ENCODE data around the gene TIGD3.
A peak's percentile ranks its signal among the peaks of the same experiment; 100 is the strongest.

DNA sequence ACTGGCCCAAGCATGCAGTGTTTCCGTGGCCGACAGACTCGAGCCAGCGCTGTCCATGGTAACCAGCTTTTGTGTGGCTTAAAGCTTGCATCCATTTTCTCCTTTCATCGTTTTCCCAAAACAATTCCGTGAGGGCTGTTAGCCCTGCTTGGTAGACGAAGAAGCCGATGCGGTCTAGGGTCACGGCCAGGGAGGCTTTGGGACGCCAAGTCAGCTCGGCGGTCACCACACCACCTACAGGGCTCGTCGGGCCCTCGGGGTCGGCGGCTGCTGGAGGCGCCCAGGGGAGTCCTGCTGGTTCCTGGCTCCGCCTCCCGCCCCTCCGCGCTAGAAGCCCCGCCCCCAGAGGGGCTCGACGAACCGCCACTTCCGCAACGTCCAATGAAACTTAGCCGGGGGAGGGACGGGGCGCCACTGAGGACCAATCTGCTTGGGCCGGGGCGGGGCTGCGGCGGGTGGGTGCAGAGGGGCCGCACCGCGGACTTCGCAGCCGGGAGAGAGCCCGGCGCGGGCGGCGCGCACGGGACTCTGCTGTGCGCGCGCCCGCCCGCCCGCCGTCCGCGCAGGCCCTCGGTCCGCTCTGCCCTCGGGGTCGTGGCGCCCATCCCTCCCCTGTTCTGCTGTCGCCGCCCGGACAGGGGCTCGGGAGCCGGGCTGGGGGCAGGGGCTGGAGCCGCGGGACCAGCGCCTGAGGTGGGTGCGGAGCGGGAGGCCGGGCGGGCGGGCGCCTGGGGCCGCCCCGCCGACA lies at the start of gene TIGD3:
- TF ChIP-seq POLR2A (IDR thresholded peaks at IDR 0.05; ENCODE audit: extremely low read depth, insufficient read length) (peak; percentile 50), MAX (IDR thresholded peaks at IDR 0.05; ENCODE audit: low read depth, low read length) (no peak; the same call in 1 of the 2 replicates)
- TF ChIP-seq, protein P1, sequence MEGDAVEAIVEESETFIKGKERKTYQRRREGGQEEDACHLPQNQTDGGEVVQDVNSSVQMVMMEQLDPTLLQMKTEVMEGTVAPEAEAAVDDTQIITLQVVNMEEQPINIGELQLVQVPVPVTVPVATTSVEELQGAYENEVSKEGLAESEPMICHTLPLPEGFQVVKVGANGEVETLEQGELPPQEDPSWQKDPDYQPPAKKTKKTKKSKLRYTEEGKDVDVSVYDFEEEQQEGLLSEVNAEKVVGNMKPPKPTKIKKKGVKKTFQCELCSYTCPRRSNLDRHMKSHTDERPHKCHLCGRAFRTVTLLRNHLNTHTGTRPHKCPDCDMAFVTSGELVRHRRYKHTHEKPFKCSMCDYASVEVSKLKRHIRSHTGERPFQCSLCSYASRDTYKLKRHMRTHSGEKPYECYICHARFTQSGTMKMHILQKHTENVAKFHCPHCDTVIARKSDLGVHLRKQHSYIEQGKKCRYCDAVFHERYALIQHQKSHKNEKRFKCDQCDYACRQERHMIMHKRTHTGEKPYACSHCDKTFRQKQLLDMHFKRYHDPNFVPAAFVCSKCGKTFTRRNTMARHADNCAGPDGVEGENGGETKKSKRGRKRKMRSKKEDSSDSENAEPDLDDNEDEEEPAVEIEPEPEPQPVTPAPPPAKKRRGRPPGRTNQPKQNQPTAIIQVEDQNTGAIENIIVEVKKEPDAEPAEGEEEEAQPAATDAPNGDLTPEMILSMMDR (IDR thresholded peaks at IDR 0.05; ENCODE audit: low read depth, low read length): no peak
